ENCODE results near the gene ARL2BP.

The ARL2BP gene

DNA sequence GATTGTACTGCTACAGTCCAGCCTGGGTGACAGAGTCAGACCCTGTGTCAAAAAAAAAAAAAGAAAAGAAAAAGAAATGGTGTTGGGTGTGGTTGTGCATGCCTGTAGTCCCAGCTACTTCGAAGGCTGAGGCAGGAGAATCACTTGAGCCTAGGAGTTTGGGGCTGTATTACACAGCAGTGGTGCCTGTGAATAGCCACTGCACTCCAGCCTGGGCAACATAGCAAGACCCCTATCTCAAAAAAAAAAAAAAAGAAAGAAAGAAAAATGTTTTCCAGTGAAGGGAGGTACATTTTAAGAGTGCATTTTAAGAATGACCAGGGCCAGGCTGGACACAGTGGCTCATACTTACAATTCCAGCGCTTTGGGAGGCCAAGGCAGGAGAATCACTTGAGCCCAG lies 6.3 kb downstream of the ARL2BP start:
- DNase-seq (ENCODE audit: low read depth) = no peak
- TF ChIP-seq, protein P1, sequence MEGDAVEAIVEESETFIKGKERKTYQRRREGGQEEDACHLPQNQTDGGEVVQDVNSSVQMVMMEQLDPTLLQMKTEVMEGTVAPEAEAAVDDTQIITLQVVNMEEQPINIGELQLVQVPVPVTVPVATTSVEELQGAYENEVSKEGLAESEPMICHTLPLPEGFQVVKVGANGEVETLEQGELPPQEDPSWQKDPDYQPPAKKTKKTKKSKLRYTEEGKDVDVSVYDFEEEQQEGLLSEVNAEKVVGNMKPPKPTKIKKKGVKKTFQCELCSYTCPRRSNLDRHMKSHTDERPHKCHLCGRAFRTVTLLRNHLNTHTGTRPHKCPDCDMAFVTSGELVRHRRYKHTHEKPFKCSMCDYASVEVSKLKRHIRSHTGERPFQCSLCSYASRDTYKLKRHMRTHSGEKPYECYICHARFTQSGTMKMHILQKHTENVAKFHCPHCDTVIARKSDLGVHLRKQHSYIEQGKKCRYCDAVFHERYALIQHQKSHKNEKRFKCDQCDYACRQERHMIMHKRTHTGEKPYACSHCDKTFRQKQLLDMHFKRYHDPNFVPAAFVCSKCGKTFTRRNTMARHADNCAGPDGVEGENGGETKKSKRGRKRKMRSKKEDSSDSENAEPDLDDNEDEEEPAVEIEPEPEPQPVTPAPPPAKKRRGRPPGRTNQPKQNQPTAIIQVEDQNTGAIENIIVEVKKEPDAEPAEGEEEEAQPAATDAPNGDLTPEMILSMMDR (conservative IDR thresholded peaks at IDR 0.05; ENCODE audit: low read depth, low read length) = no peak
- H3K4me3 ChIP-seq (ENCODE audit: low read length) = no peak overlapping the region

DNA sequence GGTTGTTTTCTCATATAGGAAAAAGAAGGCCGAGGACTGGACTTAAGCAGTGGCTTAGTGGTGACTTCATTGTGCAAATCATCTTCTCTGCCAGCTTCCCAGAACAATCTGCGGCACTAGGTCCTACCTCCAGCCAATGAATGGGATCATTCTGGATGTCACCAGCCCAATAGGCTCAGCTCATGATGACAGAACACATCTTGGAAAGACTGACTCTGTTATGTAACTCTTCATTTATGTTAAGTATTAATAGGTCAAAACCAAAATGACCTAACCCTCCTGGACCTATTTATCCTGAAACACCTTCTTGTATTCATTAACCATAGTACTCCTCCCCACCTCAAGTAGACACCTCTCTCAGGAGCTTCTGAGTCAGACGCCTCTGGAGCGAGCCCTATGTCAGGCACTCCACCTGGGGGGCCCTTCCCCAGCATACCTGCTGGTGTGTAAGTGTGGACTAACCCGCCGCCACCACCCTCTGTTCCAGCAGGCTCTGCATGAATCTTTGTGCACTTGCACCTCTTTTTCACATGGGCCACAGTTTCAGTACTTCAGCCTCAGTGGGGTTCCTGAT lies 7.2 kb downstream of the ARL2BP start:
- no peak overlapping the region for H3K4me3 ChIP-seq (ENCODE audit: low read length)
- TF ChIP-seq, protein P1 (conservative IDR thresholded peaks at IDR 0.05; ENCODE audit: low read depth, low read length) = no peak
- no peak for DNase-seq (ENCODE audit: low read depth)

DNA sequence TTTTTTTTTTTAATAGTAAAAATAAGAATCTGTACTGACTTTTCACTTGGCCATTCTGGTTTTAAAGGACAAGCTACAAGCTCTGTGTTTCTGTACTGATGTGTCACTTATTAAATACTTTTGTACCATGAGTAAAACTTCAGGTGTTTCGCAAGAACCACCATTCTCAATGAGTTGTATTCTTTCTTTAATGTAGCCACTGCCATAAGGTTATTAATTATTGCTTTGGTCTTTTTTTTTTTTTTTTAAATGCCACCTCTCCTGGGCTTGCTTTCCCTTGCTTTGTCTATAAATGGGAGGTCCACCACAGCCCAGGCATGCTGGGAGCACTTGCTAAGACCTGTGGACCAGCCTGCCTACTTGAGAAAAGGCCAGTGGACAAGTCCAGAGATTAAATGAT lies 8.4 kb downstream of the ARL2BP start:
- H3K4me3 ChIP-seq (ENCODE audit: low read length) = no peak overlapping the region
- TF ChIP-seq, protein P1 (conservative IDR thresholded peaks at IDR 0.05; ENCODE audit: low read depth, low read length) = no peak
- no peak for DNase-seq (ENCODE audit: low read depth)

DNA sequence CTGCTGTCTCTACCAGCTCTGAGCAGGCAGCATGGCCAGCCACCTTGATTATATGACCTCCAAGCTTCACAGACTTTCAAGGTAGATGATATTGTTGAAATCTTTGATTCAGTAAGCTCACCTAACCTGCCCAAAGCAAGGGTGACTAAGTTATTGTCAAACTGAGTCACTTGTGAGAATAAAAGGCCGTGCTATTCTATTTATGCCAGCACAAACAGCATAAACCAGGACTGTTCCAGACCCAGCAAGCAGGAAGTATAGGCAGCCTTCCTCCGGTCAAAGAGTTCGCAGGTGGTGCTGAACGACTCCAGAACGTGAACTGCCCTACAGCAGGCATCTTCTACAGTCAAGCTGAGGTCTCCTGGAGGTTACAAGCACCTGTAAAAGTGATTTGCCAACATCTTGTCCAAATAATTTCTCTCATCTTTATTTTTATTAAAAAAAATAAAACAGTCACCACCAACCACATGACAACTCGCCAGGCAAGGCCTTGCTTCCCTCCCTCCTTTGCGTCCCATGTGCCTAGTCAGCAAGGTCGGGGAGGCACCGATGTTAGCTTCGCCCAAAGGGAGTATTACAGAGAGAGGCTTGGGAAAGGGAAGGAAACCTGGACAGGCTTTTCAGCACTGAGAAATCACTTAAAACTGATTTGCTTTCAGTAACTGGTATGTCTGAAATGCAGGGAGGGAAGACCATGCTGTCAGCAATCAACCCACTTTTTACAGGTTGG lies 10.8 kb downstream of the ARL2BP start:
- TF ChIP-seq, protein P1 (conservative IDR thresholded peaks at IDR 0.05; ENCODE audit: low read depth, low read length) = no peak
- DNase-seq (ENCODE audit: low read depth) = no peak
- H3K4me3 ChIP-seq (ENCODE audit: low read length) = no peak overlapping the region

DNA sequence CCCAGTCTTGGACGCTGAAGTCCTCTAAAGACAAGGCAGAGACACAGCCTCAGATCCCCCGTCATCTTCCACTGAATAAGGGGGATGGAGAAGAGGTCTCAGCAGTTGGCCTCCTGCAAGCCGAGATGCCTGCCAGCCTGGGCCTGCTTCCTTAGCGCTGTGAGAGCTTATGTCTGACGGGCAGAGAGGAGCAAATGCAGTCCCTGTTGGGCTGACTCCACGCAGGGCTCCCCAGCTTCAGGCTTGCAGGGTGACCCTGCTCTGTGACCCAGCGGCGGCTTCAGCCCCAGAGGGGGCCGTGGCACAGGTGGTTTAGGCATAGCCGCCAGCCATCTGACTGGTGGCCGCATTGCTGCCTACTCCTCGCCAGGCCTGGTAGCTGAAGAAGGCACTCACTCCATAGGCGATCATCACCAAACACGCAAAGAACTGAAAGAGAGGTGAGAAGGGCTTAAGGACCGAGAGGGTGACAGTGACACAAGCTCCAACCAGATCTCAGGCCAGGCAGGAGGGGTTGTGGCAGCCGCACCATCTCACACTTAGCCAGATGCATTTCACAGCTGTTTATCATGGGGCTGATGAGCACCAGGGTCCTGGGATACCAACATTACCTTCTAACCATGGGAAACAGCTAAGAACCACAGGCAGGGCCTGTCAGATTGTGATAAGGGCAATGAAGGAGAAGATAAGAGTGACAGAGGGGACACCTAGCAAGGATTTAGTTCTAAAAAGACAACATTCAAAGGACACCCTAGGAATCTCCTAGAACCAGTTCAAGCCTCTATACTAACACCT lies 11.7 kb downstream of the ARL2BP start:
- H3K4me3 ChIP-seq (ENCODE audit: low read length) = no peak overlapping the region
- DNase-seq (ENCODE audit: low read depth) = no peak
- TF ChIP-seq, protein P1 (conservative IDR thresholded peaks at IDR 0.05; ENCODE audit: low read depth, low read length) = no peak

DNA sequence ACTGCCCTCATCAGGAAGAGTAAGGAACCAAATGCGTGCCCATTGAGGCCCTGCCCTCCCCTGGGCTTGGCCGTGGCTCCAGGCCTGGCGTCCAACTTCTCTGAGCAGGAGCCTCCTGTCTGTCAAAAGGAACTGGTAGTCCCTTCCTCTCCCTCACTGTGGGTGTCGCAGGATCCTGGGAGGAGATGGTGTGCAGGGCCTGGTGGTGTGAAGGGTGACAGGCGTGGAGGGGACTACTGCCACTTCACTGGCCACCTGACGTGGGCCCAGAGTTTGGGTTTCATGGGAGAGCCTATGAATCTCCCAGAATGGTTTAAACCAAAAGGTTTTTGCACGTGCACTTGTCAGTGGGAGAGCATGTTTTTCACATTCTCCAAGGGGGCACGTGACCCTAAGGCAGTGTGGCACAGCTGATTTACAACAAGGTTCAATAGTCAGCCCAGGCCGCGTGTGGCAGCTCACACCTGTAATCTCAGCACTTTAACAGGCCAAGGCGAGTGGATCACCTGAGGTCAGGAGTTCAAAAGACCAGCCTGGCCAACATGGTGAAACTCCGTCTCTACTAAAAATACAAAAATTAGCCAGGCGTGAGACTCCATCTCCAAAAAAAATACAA lies 12.5 kb downstream of the ARL2BP start:
- TF ChIP-seq, protein P1 (conservative IDR thresholded peaks at IDR 0.05; ENCODE audit: low read depth, low read length) = no peak
- no peak for DNase-seq (ENCODE audit: low read depth)
- H3K4me3 ChIP-seq (ENCODE audit: low read length) = no peak overlapping the region
